Gastroesophageal sphincter (tissue), 3 donors: Measurements from ENCODE around the gene ST8SIA6.

Experiments
- CTCF ChIP-seq, 4 experiments: fragments of 200-600 bp in 2 of 4; fragments of 450-650 bp in 2 of 4; sonication (generic) in 1 of 4; IDR thresholded peaks; one replicate each; pipeline ENCODE4 v1.5.1; 2017 to 2019; ENCODE audit warnings: antibody characterized with exemption in 4 of 4, mild to moderate bottlenecking in 2 of 4, moderate library complexity in 2 of 4
- POLR2A ChIP-seq, 2 donors: fragments of 450-650 bp; IDR thresholded peaks; one replicate each; pipeline ENCODE4 v1.6.1; 2017; ENCODE audit warnings: antibody characterized with exemption in 2 of 2, mild to moderate bottlenecking in 2 of 2, moderate library complexity in 1 of 2
- POLR2AphosphoS5 ChIP-seq: sonication (generic); formaldehyde crosslinking; IDR thresholded peaks from one replicate; pipeline ENCODE4 v1.6.1; 2017; ENCODE audit warnings: antibody characterized with exemption

DNA sequence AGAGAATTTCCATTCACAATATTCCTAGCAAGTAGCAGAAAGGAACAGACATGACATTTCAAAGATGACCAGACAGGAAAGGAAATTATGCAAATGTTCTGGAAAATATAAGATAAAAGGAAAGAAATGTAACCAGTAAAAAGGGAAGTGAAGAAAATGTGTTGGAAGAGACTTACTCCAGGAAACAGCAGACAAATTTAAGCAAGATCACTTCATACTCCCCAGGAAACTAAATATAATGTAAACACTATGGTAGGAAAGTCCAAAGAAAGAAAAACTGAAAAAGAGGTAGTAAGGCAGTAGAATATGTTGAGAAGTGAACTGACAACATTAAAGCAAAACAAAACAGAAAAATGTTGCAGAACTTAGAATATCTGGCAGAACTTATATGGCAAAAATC is 6.4 kb upstream of the ST8SIA6 start:
- TF ChIP-seq CTCF (IDR thresholded peaks at IDR 0.05) (no peak), POLR2A (IDR thresholded peaks at IDR 0.05) (no peak), POLR2AphosphoS5 (no peak)
